Left lung (tissue), 10 donors: ENCODE results near the gene C14orf132. TPM values are rescaled to one million over a fixed set of nuclear protein-coding genes. Genes with fewer than 3 reads are reported as not detected.
A peak's percentile ranks its signal among the peaks of the same experiment; 100 is the strongest.

Source experiments
- ATAC-seq: fragments of 200-7000 bp; cut with Tn5 transposase; one replicate; pipeline ENCODE4 v1.9.1; 2020; ENCODE audit warnings: moderate library complexity
- DNase-seq, 4 donors: peaks; one replicate each; pipeline ENCODE4 v3.0.0-alpha.2; 2013 to 2020
- H3K27ac ChIP-seq, 2 donors: fragments of 200-600 bp; sonication (generic) in 1 of 2; one replicate each; pipeline versions ENCODE4 v1.5.0 to v1.8.0; 2020 to 2021
- H3K27me3 ChIP-seq, 2 donors: fragments of 200-600 bp; sonication (generic) in 1 of 2; one replicate each; pipeline versions ENCODE4 v1.5.0 to v1.8.0; 2020 to 2021
- H3K36me3 ChIP-seq, 2 donors: fragments of 200-600 bp; sonication (generic) in 1 of 2; one replicate each; pipeline versions ENCODE4 v1.5.0 to v1.8.0; 2020 to 2021
- H3K4me1 ChIP-seq, 2 donors: fragments of 200-600 bp; one replicate each; pipeline ENCODE4 v1.8.0; 2021
- H3K4me3 ChIP-seq, 2 donors: fragments of 200-600 bp; sonication (generic) in 1 of 2; one replicate each; pipeline versions ENCODE4 v1.5.0 to v1.8.0; 2020 to 2021; ENCODE audit warnings: mild to moderate bottlenecking in 1 of 2
- H3K9me3 ChIP-seq, 2 donors: fragments of 200-600 bp; sonication (generic) in 1 of 2; one replicate each; pipeline versions ENCODE4 v1.5.0 to v1.8.0; 2020 to 2021
- intact Hi-C, 2 donors: fragments of 100-400 bp; cut with DNase I; formaldehyde crosslinking; loops; one replicate each; pipeline versions ENCODE4 v1.11.2 to v1.14.2; 2022
- polyA plus RNA-seq, 6 donors: library from polyadenylated mRNA; unstranded; fragments of 120-200 nt; gene quantifications; one replicate each; pipeline ENCODE4 v1.2.1, GENCODE V29; 2013; ENCODE audit not compliant: insufficient read length in 6 of 6
- total RNA-seq, 2 donors: library from RNA; stranded (reverse); fragmentation: NEBNext Ultra II Directional; extraction: Animal tissue kit (Norgen Biotek cat#: 25700); gene quantifications; one replicate each; pipeline ENCODE4 v1.2.1, GENCODE V29; 2021
- TF ChIP-seq, protein P1 (sequence below), 2 donors: fragments of 200-600 bp; sonication (generic) in 1 of 2; IDR thresholded peaks; one replicate each; pipeline versions ENCODE4 v1.5.0 to v1.8.0; 2021; ENCODE audit warnings: antibody characterized with exemption in 2 of 2
- donor health status: DM: no; HTN: yes; CAD: no.
- donor health status: DM: no; HTN: no; CAD: no.

Gene C14orf132
- total and polyA plus RNA-seq, 8 donors = 23.2 to 87.8 (median 34.0) TPM

DNA sequence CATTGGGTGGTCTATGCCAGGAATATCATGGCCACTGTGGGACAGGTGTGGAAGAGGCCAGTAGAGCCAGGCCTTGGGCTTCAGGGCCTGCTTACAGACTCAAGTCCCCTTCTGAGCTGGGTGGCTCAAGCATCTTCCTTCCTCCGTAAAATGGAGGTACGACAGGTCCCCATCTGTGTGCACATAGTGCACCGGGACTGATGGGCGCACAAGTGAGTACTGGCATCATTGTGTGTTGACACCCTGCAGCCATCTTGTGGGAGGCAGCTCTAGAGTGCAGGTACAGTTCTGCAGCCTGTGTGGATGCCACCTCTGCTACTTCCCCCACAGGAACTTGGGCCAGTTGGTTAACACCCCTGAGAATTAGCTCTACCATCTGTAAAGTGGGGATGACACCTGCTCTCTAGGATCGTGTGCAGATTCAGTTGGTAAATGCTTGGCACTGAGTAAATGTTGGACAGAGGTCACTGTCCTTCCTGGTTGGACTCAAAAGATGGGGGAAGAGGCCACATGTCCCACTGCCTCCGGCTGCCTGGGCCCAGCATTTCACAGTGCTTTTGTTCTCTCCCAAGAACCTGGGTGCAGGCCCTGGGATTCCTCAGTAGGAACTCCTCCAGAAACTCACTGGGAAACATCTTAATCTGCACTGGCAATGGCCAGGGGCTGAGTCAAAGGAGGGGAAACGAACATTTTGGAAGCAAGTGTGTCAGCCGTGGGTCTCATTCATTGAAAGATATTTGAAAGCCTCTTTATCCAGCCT is 70.6 kb downstream of the C14orf132 start:
- intact Hi-C loops = loop anchor here in 1 of 2 donors (10.0 kb wide), 1 partner anchor 315 kb away; no protein-coding TSS in a partner anchor
- Histone ChIP-seq H3K4me3 (no peak overlapping the region), H3K4me1 (no peaks in the 10 kb centered on the region), H3K27me3 (no peaks in the 10 kb centered on the region), H3K36me3 (no peaks in the 10 kb centered on the region), H3K27ac (no peak overlapping the region), H3K9me3 (peaks cover 0 to 6% of the 10 kb centered on the region in 2 donors)
- TF ChIP-seq, protein P1, sequence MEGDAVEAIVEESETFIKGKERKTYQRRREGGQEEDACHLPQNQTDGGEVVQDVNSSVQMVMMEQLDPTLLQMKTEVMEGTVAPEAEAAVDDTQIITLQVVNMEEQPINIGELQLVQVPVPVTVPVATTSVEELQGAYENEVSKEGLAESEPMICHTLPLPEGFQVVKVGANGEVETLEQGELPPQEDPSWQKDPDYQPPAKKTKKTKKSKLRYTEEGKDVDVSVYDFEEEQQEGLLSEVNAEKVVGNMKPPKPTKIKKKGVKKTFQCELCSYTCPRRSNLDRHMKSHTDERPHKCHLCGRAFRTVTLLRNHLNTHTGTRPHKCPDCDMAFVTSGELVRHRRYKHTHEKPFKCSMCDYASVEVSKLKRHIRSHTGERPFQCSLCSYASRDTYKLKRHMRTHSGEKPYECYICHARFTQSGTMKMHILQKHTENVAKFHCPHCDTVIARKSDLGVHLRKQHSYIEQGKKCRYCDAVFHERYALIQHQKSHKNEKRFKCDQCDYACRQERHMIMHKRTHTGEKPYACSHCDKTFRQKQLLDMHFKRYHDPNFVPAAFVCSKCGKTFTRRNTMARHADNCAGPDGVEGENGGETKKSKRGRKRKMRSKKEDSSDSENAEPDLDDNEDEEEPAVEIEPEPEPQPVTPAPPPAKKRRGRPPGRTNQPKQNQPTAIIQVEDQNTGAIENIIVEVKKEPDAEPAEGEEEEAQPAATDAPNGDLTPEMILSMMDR (IDR thresholded peaks at IDR 0.05) = no peak
- no peak for ATAC-seq
- DNase-seq = no peak

DNA sequence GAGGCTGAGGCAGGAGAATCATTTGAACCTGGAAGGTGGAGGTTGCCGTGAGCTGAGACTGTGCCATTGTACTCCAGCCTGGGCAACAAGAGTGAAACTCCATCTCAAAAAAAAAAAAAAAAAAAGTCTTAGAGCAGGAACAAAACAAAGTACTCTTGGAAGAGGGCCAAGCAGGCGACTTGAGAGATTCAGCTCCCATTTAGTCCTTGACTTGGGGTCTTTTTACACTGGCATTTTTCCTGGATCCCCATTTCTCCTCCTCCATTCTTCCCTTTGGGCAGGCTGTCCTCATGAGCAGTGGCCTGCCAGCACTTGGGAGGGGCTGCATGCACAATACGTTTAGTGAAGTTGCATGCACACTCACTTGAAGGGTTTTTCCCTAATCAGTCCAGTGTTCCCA is 72.9 kb downstream of the C14orf132 start:
- H3K4me3 ChIP-seq = no peak overlapping the region
- no peaks in the 10 kb centered on the region for H3K36me3 ChIP-seq
- DNase-seq (no peak), ATAC-seq (no peak)
- TF ChIP-seq, protein P1 (IDR thresholded peaks at IDR 0.05) = no peak
- intact Hi-C loops = no loop called here
- no peaks in the 10 kb centered on the region for H3K27me3 ChIP-seq
- no peaks in the 10 kb centered on the region for H3K4me1 ChIP-seq
- no peak overlapping the region for H3K27ac ChIP-seq
- H3K9me3 ChIP-seq = peaks cover 0 to 6% of the 10 kb centered on the region in 2 donors

DNA sequence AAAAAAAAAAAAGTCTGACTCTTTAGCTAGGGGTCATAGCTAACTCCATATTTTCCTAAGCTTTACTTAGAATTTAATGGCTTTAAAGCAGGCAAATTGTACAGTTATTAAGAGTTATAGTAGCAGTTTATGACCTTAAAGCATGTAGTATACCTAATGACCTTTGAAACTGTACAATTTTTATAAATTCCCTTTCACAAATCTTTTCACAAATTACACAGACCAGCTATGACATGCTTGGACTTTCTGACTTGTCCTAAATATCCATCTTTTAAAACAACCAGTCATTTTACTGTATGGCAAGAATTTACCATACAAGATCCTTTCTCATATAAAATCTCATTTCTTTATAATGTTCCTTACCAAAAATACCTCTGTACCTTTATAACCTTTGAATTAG is 74.8 kb downstream of the C14orf132 start:
- no peak overlapping the region for H3K4me3 ChIP-seq
- DNase-seq (no peak), ATAC-seq (no peak)
- H3K27me3 ChIP-seq = no peaks in the 10 kb centered on the region
- no peak overlapping the region for H3K27ac ChIP-seq
- no peaks in the 10 kb centered on the region for H3K36me3 ChIP-seq
- intact Hi-C loops = no loop called here
- TF ChIP-seq, protein P1 (IDR thresholded peaks at IDR 0.05) = no peak
- no peaks in the 10 kb centered on the region for H3K4me1 ChIP-seq
- peaks cover 0 to 6% of the 10 kb centered on the region in 2 donors for H3K9me3 ChIP-seq

DNA sequence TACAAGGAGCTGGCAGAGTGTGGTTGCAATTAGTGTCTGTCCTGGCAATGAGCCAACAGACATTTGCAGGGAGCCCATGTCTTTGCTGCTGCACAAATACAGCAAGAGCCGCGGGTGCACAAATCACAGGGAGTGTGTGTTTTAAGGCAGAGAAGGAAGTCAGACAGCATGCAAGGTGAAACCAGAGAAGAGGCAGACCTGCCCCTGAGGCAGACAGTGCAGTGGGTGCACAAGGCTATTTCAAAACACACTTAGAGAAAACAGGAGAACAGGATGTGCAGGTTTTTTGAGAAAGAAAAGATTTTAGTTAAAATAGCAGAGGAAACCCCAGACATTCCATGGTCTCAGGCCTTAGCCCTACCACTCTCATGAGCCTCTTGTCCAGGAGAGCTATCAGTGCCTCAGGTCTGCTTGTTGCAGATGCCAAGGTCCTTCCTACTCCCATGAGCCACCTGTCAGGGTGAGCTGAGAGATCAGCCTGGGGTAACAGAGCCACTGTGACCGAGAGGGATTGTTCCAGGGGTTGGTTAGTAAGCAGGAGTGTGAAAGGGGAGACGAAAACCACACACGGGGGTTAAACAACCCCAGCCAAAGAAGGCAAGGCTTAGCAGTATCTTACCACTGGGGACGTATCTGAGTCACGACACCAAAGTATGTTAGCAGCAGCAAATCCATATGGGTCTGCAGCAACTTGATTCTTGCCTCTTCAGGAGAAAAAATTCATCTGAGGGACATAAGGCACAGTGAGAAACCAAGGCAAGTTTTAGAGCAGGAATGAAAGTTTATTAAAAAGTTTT is 78.1 kb downstream of the C14orf132 start:
- Histone ChIP-seq H3K27ac (no peak overlapping the region), H3K9me3 (peaks cover 0 to 6% of the 10 kb centered on the region in 2 donors), H3K4me3 (no peak overlapping the region), H3K27me3 (no peaks in the 10 kb centered on the region), H3K4me1 (no peaks in the 10 kb centered on the region), H3K36me3 (no peaks in the 10 kb centered on the region)
- TF ChIP-seq, protein P1 (IDR thresholded peaks at IDR 0.05) = no peak
- ATAC-seq (peak; percentile 55), DNase-seq (no peak)
- intact Hi-C loops = no loop called here

DNA sequence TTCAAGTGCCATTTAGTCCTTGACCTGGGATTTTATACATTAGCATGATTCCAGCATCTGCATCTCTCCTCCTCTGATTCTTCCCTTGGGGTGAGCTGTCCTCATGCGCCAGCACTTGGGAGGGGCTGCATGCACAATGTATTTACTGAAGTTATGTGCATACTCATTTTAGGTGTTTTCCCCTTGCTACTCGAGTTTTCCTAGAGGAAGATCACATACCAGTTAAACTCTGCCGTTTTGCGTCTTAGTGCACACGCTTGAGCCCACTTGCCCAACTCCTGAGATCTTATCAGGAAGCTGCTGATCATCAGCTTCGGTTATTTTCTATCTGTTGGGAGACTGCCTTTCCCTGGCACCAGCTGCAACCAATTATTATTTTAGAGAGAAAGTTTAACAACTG is 78.8 kb downstream of the C14orf132 start:
- intact Hi-C loops = no loop called here
- TF ChIP-seq, protein P1 (IDR thresholded peaks at IDR 0.05) = no peak
- ATAC-seq = peak; percentile 22
- Histone ChIP-seq H3K27ac (no peak overlapping the region), H3K4me3 (no peak overlapping the region), H3K9me3 (peaks cover 0 to 6% of the 10 kb centered on the region in 2 donors), H3K4me1 (no peaks in the 10 kb centered on the region), H3K36me3 (no peaks in the 10 kb centered on the region), H3K27me3 (no peaks in the 10 kb centered on the region)
- DNase-seq = no peak
